ENCODE results near the gene DNAJC5.
A peak's percentile ranks its signal among the peaks of the same experiment; 100 is the strongest.
"Not testable (repeated sequence)": the region's sequence is repeated elsewhere in the genome, so short reads cannot be mapped to it uniquely, and the experiment has no call there.

The DNAJC5 gene

DNA sequence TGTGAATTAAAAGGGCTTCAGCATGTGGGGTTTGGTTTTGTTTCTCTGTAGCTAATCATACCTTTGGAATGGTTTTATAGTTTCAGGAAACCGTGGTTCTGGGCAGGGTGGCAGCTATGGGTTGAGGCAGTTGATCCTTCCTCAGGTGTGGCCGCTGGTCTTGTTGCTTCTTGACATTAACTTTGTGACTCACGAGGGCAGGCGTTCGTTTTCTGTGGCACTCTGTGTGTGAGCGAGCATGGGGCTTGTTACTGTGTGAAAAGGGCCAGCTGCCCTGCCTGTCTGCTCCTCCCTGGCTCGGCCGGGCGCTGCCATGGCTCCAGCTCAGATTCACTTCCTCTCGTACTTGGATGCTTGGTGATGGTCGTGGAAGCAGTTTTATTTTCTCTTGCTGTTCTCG is 16.2 kb downstream of the DNAJC5 start:
- DNase-seq (ENCODE audit: low spot score), result peak; percentile 69

DNA sequence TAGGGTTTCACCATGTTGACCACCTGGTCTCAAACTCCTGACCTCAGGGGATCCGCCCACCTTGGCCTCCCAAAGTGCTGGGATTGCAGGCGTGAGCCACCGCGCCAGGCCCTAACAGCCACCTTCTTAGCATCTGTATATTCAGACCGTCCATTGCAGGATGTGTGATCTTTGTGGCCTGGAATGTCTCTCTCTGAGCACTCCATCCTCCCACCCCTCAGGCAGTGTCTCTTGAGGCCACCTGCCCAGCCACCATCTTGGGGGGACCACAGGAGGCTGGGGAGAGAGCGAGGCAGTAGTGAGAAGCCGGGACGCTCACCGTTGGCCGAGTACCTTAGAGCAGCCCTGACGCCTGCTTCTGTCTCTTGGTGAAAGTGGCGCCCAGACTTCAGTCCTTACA is 18.8 kb downstream of the DNAJC5 start:
- no peak for DNase-seq (ENCODE audit: low spot score)

DNA sequence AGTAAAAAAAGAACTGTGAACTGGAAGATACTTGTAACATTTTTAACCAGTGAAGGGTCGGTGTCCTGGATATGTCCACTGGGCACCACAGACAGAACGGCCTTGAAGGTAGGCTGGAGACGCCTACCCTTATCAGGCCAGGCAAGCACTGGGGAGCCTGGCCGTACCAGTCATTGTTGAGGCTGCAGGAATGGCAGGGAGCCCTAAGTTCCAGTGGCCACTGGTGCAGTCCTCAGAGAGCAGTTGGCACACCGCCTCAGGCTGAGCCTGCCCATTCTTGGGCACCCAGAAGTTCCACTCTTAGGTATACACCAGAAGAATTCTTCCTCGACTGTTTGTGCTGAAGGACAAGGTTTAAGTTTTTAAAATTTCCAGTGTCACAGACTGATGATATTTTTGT is 20.5 kb downstream of the DNAJC5 start:
- no peak for DNase-seq (ENCODE audit: low spot score)

DNA sequence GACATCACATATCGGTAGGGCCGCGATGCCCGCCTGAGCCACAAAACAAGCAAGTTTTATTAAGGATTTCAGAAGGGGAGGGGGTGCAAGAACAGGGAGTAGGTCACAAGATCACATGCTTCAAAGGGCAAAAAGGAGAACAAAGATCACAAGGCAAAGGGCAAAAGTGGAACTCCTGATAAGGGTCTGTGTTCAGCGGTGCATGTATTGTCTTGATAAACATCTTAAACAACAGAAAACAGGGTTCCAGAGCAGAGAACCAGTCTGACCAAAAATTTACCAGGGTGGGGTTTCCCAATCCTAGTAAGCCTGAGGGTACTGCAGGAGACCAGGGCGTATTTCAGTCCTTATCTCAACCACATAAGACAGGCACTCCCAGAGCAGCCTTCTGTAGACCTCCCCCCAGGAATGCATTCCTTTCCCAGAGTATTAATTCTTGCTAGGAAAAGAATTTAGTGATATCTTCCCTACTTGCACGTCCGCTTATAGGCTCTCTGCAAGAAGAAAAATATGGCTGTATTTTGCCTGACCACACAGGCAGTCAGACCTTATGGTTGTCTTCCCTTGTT is 21.5 kb downstream of the DNAJC5 start:
- not testable (repeated sequence) for DNase-seq (ENCODE audit: low spot score)

DNA sequence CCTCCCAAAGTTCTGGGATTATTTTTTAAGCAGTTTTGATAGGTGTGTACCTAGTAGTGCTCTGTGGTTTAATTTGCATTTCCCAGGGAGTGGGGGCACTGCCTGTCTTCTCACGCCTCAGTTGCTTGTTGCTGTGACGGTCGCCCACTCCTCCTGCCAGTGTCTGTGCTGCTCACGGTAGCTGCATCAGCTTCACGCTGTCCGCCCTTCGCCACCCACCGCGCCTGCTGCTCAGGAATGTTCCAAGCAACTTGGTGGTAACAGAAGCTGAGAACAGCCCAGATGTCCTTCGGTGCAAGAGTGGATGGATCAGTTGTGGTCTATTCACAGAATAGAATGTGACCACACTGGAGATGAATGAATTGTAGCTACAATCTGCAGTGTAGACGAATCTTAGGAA is 22.9 kb downstream of the DNAJC5 start:
- DNase-seq (ENCODE audit: low spot score), result no peak

DNA sequence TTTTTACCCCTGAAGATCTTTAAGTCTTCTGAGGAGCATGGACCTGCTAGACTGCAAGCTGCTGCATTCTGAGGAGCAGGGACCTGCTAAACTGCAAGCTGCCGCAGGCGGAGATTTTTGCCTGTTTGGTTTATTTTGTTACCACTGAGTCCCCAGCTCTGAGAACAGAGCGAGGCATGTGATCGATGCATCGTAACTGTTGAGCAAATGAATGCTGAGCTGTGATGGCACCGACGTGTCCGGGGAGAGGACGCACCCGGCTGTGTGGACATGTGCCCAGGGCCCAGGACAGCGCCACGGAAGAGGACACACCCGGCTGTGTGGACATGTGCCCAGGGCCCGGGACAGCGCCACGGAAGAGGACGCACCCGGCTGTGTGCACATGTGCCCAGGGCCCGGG is 24.2 kb downstream of the DNAJC5 start:
- DNase-seq (ENCODE audit: low spot score), result no peak

DNA sequence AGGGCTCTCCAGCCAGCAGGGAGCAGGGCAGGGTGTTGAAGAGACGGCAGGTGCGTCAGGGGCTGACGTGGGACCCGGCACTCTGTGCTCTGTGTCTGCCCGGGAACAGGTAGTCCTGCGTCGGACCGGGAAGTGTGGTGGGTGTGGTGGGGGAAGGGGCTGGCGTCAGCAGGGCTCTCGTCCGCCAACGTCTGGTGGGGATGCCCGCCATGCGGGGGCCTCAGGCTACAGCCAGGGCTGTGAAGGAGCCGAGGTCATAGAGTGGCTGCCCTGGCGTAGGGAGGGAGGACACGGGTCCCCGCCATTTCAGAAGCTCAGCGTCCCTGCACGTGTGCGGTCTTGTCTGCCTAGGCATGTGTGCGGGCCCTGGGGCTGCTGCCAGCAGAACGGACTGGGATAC is 25.3 kb downstream of the DNAJC5 start:
- DNase-seq (ENCODE audit: low spot score), result no peak

DNA sequence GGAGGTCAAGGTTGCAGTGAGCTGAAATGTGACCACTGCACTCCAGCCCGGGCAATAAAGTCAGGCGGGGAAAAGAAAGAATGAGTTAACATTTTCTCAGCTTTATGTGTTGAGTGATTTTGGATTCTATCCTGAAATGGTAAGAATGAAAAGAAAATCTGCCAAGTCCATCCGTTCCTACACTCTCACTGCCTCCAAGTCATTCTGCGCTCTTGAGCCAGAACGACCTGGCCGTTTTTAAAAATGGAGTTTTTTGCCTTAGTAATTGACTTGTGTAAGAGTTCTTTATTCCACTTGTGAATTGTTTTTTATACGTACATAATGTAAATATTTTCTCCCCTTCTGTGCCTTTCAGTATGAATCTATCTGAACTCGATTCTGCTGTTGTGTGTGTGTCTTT is 28.7 kb downstream of the DNAJC5 start:
- no peak for DNase-seq (ENCODE audit: low spot score)

DNA sequence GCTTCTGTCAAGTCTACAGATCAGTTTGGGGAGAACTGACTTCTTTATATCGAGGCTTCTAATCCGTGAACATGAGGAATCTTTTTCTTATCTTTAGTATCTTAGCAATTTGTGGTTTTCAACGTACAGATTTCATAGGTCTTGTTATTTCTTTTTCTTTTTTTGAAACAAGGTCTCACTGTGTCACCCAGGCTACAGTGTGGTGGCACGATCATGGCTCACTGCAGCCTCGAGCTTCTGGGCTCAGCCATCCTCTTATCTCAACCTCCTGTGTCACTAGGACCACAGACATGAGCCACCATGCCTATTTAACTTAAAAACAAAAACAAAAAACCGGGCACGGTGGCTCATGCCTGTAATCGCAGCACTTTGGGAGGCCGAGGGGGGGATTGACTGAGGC is 29.3 kb downstream of the DNAJC5 start:
- DNase-seq (ENCODE audit: low spot score), result no peak

DNA sequence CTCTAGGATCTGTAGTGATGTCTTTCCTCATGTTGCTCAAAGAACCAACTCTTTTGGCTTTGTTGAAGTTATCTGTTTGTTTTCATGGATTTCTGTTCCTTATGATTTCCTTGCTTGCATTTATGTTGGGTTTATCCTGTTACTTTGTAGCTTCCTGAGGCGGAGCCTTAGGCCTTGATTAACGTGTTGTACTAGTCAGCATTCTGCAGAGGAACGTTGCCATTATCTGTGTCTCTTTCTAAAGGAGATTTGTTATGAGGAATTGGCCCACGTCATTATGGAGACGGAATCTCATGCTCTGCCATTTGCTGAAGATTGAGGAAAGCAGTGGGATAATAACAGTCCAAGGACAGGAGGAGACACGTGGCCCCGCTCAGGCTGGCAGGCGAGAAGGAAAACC is 31.4 kb downstream of the DNAJC5 start:
- no peak for DNase-seq (ENCODE audit: low spot score)

DNA sequence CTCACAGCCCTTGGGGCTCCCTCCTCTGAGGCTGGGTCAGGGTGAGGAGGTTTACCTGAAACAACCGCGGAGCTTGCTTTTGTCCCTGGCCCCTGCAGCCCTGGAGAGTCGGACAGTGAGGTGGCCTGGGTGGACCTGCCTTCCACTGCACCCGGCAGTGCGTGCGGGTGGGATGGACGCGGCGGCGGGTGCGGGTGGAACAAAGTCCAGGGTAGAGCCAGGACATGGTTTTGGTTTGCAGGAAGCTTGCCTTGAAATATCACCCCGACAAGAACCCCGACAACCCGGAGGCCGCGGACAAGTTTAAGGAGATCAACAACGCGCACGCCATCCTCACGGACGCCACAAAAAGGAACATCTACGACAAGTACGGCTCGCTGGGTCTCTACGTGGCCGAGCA is 34.1 kb downstream of the DNAJC5 start:
- no peak for DNase-seq (ENCODE audit: low spot score)

DNA sequence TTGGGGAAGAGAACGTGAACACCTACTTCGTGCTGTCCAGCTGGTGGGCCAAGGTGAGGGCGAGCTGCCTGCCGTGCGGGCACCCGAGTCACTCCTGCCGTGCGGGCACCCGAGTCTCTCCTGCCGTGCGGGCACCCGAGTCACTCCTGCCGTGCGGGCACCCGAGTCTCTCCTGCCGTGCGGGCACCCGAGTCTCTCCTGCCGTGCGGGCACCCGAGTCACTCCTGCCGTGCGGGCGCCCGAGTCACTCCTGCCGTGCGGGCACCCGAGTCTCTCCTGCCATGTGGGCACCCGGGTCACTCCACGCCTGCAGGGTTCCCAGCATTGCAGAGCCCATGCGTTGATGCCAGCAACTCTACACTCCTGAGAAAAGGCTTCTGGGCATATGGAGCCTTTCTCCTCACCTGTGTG is 34.6 kb downstream of the DNAJC5 start:
- not testable (repeated sequence) for DNase-seq (ENCODE audit: low spot score)

DNA sequence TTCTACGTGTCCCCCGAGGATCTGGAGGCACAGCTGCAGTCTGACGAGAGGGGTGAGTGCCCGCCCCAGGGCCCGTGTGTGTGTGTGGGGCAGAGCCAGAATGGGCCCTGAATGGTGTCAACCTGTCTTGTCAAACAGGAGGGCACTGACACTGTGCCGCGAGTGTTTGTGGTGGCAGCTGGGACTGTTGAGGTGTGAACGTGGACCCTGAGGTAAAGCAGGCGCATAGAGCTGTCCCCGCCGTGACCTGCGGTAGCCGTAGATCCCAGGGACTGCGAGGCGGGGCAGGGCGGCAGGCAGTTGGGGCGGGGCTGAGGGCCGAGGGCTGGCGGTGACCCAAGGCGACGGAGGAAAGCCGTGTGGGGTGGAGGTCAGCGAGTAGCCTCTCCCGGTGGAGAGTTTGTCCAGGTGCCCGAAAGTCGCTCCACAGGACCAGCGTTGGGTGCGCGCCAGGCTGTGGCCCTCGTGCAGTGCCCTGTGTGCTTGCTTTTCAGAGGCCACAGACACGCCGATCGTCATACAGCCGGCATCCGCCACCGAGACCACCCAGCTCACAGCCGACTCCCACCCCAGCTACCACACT is 36.1 kb downstream of the DNAJC5 start:
- no peak for DNase-seq (ENCODE audit: low spot score)

DNA sequence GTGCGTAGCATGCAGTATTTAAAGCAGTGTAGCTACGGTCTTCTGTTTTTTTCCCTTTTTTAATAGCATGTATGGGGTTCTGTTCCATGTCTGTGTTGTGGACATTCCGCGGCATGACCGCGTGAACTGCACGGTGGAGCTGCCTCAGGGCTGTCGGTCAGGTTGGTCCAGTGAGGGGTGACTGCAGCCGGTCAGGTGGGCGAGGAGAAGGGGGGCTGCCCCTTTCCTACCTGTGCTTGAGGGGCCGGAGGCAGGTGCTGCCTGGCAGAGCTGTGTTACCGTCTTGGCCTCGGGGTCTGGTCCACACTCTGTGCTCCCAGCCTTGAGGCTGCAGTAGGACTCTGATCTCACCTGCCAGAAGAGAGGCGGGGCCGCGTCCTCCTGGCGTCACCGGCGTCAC is 36.8 kb downstream of the DNAJC5 start:
- DNase-seq (ENCODE audit: low spot score), result no peak

DNA sequence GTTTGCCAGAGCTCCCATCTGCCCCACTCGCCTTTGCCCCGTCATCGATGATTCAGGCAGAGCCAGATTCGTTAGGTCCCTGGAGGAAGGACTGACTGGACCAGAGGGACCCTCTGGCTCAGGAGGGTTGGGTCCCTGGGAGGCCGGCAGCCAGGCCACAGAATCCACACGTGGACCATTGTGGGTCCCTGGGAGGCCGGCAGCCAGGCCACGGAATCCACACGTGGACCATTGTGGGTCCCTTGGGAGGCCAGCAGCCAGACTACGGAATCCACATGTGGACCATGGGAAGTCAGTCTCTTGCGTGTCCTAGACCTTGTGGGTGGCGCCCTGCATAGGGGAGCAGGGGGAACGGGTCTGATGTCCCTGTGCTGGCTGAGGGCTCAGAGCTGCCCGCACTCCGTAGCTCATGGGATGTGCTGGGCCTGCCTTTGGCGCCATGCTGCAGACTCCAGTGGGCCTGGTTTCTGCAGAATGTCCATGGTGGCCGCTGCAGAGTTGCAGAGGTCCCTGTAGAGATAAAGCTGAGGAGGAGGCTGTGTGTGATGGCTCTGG is 37.8 kb downstream of the DNAJC5 start:
- no peak for DNase-seq (ENCODE audit: low spot score)

DNA sequence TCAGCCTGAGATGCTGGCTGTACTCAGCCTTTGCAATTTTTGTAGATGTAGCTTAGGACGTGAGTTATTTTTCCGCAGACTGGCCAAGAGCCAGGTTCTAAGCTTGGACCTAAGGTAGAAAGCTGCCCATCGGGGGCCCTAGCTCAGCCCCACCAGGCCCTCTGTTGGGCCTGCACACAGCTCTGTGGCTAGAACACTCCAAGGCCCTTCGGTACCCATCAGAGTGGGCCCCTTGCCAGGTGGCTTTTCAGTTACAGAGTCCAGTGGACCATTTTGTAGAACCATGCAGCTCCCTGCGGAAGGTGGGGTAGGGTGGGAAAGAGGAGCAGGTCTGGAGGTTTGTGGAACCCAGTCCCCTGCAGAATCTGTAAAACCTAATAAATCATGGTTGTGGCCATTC is 38.7 kb downstream of the DNAJC5 start:
- DNase-seq (ENCODE audit: low spot score), result no peak

DNA sequence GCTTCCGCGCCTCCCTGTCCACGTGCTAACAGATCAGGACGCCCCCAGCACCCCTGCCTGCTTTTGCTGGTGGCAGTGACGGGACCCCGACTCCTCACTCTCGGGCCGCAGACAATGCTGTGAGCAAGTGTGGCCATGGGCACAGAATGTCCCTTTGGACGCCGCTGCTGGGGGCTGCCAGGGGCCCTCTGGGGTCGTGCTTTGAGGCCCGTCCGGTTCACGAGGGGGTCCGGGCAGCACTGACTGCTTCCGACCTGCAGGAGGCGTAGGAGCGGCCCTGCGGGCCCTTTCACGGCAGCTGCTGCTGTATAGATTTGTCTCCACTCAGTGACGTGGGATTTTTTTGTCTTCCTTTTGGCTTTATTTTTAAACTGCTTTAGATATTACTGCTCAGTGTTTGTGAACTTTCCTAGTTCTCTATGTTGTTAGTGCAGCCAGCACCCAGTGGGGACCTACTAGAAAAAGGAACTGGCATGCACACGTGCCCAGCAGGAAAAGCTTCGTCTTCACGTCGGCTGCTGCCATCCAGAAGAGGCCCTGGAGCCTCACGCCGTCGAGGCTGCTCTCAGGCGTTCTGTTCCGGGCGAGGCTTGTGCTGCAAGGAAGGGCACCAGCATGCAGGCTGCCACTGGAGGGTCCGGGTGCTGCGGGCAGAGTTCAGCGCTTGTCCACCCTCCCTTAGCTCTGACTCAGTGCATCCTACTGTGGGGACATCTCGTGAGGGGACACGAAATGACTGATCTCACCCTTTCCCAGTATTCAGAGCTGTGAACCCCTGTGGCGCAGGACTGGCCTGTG is 39.5 kb downstream of the DNAJC5 start:
- DNase-seq (ENCODE audit: low spot score), result no peak

DNA sequence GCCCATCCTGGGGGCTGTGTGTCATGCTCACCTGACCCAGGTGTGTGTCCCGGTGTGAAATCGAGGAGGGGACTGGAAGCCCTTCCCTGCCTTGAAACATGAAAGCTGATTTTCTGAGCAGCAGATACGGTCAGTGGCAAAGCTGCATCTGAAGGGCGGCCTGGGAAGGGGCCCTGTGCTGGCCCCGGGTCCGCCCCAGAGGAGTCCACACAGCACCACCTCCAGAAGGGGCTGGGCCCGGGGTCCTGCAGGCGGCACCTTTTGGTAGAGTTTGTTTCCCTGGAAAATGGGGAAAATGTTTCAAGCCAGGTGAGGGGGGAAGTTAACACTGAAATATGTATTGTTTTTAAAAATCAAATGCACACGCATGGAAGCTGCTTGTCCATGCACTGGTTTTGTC is 40.5 kb downstream of the DNAJC5 start:
- DNase-seq (ENCODE audit: low spot score), result no peak

DNA sequence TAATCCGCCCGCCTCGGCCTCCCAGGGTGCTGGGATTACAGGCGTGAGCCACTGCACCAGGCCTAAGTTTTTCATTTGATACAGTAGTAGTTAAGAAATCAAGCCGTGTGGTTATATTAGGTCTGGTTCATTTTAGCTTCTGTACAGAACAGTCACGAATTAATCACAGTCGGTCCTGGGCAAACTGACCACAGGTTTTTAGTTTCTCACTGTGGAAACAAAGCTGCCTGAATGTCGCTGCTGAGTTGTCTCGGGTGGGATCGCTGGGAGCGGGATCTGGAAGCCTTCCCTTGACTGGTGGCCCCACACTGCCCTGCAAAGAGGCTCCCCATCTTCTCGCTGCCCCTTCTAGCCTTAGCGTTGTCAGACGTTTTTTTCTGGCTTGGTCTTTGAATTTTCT is 42.7 kb downstream of the DNAJC5 start:
- no peak for DNase-seq (ENCODE audit: low spot score)

DNA sequence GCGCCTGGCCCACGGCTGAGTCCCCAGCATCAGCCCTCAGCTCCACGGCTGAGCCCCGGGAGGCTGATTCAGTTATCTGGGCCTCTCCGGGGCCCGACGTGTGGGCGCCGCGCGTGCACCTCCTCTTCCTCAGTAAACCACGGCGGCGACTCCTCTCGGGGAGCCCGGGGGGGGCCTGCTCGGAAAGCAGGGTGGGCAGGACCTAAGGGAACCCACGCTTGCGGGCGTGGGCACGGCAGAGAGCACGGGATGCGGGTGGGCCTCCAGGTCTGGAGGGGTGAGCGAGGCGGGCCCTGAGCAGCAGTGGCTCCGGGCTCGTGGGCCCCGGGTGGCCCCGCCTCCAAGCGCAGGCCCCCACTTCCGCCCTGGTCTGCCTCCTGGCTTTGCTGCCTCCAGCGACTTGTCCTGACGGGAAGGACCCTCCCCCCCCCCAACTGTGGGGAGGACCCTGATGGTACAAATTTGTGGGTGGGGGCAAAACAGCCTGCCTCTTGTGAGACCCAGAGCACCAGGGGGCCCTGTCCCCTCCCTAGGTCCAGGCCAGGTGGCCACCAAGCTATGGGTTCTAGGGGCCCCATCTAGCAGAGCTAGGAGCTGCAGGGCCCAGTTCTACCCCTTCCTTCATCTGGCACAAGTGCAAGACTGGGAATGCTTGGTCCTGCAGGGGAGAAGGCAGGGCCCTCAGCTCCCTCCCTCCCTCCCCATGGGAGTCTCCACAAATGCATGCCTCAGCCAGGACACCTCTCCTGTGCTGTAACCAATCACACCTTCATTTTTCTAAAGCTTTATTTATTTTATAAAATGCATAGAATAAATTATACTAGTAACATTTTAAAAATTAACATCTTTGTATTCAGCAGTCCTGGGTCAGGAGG is 44.4 kb downstream of the DNAJC5 start:
- no peak for DNase-seq (ENCODE audit: low spot score)

DNA sequence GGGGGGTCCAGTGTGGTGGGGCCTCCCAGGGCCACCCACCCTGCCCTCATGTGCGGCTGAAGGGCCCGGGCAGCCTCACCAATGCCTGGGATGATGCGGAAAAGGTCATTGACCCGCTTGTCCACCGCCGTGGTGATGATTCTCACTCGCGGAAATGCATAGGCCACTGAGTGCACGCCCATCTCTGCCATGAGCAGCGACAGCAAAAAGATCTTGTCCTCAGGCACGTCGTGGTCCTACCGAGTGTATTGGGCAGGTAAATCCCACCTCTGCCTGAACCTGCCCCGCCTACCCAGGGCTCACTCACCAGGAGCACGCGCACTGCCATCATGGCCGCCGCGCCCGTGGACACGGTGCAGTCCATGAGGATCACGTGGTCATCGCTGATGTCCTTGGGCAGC is 45.1 kb downstream of the DNAJC5 start:
- DNase-seq (ENCODE audit: low spot score), result no peak

DNA sequence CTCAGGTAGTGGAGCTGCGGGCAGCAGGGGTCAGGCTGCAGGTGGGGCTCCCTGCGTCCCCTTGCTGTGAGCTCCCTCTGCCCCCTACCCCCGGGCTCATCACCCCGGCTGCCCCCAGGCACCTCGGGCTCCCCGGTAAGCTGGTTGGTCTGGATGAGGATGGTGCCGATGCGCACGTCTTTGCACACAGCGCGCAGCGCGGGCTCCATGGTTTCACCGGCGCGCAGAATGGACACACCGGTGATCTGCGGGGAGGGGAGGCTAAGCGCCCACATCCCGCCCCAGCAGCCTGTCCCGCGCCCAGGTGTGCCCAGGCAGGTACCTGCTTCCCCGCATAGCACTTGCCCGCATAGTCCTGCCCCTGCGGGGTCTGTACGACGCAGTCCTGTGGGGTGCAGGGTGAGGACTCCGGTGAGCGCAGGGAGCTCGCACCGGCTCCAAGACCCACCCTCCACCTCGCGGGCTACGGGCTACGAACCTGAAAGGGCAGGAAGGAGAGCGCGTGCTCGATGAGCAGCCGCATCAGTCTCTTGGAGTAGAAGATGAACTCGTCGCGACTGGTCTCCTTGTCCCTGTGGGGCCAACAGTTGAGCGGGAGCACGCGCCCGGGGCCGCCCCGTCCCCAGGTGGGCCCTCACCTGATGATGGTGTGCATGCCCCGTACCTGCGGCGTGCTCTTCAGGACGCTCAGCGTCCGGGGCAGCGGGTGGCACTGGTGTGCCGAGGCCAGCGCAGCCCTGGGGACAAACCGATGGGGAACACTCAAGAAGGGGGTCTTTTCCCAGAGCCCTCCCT is 45.7 kb downstream of the DNAJC5 start:
- no peak for DNase-seq (ENCODE audit: low spot score)

Measured in GM03348 (cell line).